Vagina (tissue), 2 donors: ENCODE measurements around the gene NUP210.

ENCODE experiments used
- CTCF ChIP-seq, 3 experiments: fragments of 450-650 bp in 2 of 3; fragments of 200-600 bp in 1 of 3; sonication (generic) in 1 of 3; IDR thresholded peaks; one replicate each; pipeline ENCODE4 v1.5.1; 2017 to 2019; ENCODE audit warnings: antibody characterized with exemption in 3 of 3, mild to moderate bottlenecking in 2 of 3, moderate library complexity in 2 of 3
- POLR2A ChIP-seq, 2 donors: fragments of 450-650 bp; IDR thresholded peaks; one replicate each; pipeline ENCODE4 v1.6.1; 2017; ENCODE audit warnings: antibody characterized with exemption in 2 of 2, mild to moderate bottlenecking in 2 of 2, moderate library complexity in 2 of 2
- POLR2AphosphoS5 ChIP-seq, 2 donors: sonication (generic); formaldehyde crosslinking; IDR thresholded peaks; one replicate each; pipeline ENCODE4 v1.9.0; 2017; ENCODE audit warnings: antibody characterized with exemption in 2 of 2, mild to moderate bottlenecking in 2 of 2, low read depth in 1 of 2; ENCODE audit not compliant: insufficient read depth in 1 of 2

- no peak for TF ChIP-seq POLR2A (IDR thresholded peaks at IDR 0.05)
- TF ChIP-seq CTCF (IDR thresholded peaks at IDR 0.05), result no peak
- TF ChIP-seq POLR2AphosphoS5 (IDR thresholded peaks at IDR 0.05; ENCODE audit: insufficient read depth in 1 of 2, low read depth in 1 of 2), result no peak
Observed at GRCh38 chr3:13277196-13277813, 142.8 kb downstream of the NUP210 start.
